Measurements from ENCODE around the gene KRCC1.
"Not testable (repeated sequence)": the region's sequence is repeated elsewhere in the genome, so short reads cannot be mapped to it uniquely, and the experiment has no call there.

Gene KRCC1

DNA sequence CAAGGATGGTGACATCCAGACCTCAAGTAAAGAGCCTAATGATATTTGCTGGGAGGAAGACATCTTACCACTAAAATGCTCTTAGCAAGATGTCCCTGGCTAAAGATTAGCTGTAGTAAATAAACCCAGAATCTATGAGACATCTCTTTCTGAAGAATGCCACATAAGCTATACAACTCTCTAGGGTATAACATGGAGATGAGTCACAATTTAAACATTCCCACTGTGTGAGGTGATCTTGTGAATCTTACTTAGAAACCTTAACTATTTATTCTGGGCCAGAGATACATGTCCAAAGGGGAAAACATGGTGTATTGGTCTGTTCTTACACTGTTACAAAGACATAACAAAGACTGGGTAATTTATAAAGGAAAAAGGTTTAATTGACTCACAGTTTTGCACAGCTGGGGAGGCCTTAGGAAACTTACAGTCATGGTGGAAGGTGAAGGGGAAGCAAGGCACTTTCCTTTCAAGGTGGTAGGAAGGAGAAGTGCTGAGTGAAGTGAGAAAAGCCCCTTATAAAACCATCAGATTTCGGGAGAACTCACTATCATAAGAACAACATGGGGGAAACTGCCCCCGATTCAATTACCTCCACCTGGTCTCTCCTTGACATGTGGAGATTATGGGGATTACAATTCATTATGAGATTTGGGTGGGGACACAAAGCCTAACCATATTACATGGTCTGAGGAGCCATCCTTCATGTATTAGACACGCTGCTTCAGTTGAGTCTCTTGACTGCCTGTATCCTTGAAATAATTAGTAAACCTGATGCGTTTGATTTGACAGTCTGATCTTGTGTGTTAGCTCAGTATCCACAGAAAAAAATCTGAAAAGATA is 17.1 kb downstream of the KRCC1 start:
- no peak for DNase-seq

DNA sequence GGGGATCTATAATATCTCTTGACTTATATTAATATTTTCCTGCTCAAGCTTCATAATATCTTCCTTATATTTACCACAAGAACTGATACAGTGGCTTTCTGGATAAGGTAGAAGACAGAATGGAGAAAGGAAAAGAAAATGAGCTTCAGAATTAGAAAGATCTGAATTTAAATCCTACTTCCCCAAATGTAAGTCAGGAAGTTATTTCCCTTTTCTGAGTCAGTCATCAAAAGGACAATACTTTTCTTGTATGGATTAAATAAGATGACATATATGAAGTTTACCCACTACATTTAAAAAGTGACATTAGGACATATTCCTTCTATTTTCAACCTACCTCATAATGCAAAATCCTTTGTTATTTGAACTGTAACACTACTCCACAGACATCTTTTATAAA is 19.0 kb downstream of the KRCC1 start:
- no peak for DNase-seq

DNA sequence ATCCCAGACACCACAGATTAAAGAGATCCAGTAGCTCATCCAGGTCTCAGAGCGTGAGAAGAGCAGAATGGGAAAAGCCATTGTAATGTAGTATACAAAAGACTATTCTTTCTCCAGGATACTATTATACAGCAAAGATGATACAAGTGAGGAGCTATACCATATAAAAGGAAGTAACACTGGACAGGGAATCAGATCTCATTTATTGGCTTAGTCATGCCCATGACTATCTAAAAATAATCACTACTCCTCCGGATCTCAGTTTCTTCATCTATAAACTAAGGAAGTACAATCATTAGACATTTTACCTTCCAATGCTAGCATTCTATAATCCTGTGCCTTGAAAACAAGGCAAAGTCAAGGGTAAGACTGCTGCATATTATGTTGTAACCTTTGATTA is 19.4 kb downstream of the KRCC1 start:
- no peak for DNase-seq

DNA sequence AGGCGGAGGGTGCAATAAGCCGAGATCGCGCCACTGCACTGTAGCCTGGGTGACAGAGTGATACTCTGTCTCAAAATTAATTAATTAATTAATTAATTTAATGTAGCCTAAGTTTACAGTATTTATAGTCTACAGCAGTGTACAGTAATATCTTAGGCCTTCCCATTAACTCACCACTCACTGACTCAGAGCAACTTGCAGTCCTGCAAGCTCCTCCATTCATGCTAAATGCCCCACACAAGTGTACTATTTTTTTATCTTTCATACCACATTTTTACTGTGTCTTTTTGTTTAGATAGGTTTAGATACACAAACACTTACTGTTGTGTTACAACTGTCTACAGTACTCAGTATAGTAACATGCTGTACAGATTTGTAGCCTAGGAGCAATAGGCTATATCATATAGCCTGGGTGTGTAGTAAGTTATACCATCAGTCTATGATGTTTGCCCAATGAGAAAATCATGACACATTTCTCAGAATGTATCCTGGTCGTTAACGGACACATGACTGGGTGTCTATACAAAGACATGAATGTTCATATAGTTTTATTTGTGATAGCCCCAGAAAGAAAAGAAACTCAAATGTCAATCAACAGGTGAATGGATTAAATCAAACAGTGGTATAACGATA is 23.4 kb downstream of the KRCC1 start:
- no peak for DNase-seq

DNA sequence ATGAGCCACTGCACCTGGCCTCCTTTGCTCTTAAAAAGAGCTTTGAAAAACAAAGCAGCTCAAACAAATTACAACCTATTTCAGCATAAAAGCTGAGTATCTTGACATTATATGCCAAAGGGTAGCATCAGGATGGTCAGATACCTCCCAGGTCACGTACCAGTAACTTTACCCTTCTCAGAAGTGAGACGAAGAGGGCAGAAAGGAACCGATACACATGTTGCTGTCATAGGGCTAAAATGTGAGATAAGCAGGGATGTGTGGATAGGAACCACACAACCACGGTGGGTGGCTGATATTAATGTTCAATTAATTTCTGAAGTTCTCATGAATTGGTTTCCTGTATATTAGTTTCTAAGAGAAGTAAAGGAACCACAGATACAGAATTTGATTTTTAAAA is 26.7 kb downstream of the KRCC1 start:
- DNase-seq: no peak

DNA sequence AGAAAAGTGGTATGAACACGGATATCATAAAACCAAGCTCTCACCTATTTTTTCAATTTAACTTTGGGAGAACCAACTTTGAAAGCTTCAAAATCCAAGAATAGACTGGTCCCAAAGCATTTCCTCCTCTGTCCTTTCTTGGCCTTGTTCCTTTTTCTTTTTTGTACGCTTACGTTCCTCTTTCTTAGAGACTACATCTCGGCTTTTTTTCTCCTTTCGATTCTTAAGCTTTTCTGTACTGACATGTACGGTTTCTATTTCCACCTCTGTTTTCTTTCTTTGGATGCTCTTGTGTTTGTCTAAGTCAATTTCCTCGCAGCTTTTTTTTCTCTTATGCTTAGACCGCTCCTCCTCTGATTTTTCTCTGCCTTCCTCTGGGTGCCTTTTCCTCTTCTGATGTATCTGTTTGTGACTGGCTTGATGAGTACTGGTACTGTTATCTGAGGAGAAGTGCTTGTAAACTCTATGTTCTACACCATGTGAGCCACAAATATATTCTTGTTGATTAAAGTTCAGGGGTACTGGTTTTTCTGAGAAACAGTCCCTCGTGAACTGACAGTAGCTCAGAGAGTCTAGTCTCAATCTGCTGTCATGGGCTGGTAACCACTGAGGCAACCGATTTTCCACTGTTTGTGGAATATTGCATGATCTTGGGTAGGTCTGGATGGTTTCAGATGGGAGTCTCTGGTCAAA is 27.7 kb downstream of the KRCC1 start:
- DNase-seq: no peak

DNA sequence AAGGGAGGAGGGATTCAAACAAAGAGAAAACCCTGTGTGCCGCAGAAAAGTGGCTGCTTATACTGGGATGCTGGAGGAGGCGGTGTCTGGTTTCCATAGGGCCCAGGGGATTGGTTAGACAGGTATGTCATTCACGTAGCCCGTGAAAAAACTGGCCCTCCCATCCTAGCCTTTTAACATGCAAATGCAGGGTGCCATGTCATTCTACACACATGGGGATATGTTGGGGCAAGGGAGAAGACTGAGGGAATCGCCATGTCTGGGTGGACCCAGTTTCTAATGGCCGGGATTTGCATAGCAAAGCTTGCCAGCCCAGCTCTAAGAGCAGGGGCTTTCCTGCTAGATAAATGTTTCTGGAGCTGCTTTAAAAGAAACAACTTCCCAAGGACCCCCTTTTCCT is 31.1 kb downstream of the KRCC1 start:
- DNase-seq: no peak

DNA sequence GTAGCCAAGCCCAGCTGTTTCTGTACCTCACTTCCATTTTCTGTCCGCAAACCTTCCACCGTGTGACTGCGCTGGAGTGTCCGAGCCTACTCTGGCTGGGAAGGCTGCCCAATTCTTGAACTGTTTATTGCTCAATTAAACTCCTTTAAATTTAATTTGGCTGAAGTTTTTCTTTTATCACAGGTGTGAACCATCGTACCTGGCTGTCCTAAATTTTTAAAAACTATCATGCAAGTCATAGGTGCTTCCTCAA is 33.0 kb downstream of the KRCC1 start:
- no peak for DNase-seq

DNA sequence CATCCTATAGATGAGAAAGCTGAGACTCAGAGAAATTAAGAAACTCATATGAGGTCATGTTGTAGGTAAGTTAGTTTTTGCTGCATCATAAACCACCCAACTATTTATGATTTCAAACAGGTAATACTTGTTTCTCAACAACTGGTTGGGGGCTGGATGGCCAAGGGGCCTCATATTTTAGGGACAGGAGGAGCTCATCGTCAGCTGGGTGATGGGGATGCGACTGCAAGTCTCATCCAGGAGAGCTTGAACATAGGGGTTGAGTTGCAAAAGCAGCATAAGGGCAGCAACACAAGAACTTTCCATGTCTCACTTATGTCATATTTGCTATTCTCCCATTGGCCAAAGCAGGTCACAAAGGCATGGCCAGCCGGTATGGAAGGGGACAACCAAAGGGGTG is 35.6 kb downstream of the KRCC1 start:
- DNase-seq: no peak

DNA sequence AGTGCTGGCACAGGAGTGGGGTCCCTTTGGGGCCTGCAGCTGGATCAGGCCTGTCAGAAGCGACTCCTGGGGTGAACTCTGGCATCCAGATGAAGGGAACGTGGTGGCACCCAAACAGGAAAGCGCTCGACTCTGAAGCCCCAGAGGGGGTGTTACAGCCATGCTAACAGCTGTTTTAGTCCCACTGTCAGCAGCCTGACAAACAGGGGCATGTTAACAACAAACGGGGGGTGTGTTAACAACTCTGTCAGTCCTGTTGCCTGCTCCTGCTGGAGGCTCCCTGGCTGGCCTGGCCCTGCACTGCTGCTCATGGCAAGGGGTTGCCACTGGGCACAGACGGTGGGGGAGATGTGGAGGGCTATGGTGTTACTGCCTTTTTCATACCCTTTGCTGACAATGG is 36.7 kb downstream of the KRCC1 start:
- no peak for DNase-seq

DNA sequence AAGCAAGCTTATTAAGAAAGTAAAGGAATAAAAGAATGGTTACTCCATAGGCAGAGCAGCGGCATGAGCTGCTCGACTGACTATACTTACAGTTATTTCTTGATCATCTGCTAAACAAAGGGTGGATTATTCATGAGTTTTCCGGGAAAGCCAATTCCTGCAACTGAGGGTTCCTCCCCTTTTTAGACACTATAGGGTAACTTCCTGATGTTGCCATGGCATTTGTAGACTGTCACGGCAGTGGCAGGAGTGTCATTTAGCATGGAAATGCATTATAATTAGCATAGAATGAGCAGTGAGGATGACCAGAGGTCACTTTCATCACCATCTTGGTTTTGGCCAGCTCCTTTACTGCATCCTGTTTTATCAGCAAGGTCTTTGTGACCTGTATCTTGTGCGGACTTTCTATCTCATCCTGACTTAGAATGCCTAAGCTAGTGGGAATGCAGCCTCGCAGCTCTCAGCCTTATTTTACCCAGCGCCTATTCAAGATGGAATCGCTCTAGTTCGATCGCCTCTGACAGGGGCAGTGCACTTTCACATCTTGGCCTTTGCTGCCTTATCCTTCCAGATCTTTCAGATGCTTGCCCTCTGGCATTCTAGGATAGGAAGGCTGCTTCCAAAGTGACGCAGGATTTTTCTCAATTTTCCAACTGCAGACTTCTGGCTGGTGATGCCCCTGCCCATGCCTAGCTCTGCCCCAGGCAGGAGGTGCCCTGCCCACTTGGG is 37.3 kb downstream of the KRCC1 start:
- not testable (repeated sequence) for DNase-seq

DNA sequence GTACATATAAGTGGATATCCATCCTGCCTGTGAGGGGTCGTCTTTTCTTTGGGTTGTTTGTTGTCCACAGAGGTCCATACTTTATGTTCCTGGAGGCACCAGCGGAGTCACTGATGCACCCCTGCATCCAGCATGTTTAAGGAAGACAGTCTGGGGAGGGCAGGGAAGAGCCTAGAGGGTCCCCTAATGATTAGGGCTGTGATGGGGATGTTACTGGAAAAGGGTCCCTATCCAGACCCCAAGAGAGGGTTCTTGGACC is 37.9 kb downstream of the KRCC1 start:
- not testable (repeated sequence) for DNase-seq

DNA sequence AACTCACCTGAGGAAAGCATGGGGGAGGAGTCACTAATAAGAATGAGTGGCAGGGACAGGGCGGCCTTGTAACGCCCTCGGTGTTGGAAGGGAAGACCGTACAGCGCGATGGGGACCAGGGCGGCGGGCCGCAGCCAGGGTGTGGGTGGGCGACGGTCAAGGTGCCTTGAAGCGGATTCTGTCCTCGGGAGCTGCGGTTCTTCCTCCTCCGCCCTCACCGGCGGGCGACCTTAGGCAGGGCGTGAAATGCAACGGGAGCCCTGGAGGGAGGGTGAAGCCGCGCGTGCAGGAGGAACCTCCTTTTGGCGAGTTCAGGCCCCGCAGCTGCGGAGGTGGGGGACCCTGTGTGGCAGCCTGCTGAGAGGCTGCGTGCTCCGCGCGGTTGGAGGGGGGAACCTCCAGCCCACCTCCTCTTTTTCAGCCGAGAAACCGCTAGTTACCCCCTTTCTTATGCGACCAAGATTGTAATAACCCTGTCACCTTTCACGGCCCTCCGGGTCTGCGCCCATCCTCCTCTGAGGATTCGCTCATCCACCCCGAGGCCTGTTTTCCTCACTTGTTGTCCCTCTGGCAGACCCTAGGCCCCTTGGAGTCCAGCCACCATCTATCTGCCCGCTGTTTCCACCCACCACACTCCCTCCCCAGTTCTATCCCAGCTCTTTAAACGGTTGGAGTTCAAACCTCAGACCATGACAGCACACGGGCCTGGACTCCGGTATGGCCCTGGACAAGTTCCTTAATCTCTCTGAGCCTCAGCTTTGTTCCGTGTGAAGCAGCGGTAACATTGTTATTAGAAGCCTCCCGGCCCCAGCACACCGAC is 38.4 kb downstream of the KRCC1 start:
- no peak for DNase-seq

DNA sequence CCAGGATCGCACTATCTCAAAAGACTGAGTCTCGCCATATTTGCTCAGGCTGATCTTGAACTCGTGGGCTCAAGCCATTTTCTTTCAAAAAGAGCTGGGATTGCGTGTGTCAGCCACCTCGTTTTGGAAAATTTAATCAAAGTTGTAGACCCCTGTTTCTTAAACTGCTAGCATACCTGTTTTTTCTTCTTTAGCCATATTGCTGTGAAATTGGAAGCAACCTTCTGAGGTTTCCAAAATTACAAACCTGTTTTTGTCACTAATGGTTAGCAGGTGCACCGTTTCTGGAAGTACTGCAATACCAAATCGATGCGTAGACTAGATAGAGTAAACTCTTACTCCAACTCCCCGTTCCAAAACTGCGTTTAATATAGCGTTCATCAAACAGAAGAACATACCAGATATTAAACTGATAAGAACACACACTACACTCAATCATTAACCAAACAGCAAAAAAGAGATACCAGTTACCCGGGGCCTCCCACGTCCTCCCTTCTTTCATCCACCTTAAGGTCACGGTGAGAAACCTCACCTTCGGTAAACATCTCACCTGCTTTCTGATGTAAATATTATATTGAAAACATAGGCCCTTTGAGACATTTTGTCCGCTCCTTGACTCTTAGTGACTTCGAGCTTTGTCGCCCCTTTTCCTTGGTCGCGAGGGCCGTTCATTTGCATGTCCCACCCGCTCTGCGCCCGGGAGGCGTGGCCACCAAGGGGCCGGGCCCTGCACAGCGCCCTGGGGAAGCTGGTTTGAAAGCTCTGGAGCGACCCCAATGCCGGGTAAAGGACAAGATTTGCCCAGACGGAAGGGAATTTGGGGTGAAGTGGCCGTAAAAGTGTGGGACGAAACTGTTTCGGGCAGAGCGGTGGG is 39.3 kb downstream of the KRCC1 start, which contains the start of gene RNU2-63P:
Gene RNU2-63P (minus strand): TSS at position 462 of the 874 bp plus-strand sequence.
- peak; percentile 79 for DNase-seq

DNA sequence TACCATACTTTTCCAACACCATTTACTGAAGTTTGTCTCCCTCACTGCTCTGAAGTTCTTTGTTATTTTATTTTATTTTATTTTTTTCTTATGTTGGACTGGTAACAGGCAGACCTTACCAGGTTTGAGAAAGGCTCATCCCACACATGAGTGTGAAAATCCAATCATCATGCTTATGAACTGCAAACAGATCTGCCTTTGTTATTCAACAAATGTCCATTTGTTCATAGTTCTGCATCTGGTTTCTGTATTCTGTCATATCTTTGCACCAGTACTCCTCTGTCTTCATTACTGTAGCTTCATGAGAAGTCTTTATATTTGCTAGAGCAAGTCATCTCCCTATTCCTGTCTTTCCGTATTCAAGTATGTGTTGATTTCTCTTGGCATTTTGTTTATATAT is 44.6 kb downstream of the KRCC1 start:
- no peak for DNase-seq

DNA sequence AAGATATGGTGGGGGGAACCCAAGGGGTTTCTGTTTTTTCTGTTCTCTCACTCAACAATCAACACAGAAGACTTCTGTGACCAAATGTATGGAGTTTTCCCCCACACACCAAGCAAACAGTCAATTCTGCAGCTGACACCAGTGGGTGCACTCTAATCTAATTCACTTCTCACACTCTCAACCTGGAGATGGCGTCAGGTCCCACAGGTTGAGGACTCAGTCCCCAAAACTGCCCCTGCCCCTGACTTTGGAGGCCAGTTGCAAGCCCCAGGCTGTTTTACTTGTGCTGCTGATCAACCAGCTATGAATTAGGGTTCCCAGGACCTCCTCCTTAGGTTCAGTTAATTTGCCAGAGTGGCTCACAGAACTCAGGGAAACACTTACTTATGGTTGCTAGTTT is 45.4 kb downstream of the KRCC1 start:
- no peak for DNase-seq

DNA sequence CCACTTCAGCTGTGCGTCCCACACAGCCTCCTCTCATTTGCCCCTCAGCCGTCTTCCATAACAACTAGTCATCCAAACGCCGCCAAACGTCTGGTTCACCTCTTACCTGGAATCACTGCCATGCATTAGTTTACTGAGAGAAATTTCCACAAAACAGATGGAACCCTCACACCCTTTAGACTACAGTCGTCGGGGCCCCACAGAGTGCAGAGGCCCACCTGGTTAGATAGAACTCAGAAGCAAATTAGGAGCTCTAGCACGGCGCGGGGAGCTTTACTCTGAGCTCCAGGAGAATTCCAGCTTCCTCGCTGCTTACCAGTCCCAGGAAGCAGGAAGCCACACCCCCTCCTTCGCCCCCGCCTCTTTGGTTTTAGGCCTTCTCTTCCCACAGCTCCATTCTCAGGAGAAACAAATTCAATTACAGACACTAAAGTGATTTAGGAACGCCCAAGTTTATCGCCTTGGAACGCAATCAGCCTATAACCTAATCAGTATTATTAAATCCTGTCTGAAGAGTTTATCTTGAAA is 48.6 kb downstream of the KRCC1 start:
- no peak for DNase-seq

DNA sequence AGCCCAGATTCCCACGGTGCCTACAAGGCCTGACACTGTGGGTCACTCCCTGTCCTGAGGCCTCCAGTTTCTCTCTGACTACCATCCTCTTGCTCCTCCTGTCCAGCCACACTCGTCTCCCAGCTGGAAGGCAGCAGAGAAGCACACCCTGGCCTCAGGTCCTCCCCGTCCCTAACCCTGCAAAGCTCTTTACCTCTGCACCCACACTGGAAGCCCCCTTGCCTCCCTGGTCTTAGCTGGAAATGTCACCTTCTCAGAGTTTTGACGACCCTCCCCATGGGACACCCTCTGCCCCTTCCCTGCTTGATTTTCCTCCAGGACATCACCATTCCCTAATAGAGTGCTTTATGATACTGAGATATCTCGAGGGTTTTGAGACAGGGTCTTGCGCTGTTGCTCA is 49.8 kb downstream of the KRCC1 start:
- DNase-seq: no peak

DNA sequence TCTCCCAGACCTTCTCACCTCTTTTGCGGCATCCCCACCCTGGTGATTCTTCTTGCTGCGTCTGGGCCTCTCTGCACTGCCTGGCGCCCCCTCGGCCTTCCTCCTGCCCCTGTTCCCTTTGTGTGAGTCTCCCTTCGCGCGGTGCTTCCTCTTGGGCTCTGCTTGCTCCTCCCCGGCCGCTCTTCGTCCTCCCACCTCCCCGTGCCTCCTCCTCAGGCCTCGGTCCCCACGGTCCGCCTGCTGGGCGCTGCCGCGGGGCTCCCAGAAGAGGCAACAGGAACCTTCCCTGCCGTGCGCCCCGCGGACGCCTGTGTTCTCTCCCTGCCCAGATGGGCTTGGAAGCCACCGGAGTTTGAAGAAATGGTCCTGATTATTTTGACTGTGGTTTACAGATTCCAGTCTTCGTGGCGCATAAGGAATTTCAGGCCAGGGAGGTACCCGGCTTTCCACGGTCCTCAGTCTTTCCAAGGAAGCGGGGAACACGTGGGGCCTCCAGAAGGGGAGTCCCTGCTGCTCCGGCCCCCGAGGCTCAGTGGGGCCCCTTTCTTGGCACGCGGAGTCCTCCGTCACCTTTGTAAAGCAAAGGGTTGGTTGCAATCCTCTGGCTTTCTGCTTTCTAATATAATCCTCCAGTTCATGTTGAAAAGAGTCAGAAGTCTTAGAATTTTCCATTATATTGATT is 52.4 kb downstream of the KRCC1 start:
- no peak for DNase-seq

DNA sequence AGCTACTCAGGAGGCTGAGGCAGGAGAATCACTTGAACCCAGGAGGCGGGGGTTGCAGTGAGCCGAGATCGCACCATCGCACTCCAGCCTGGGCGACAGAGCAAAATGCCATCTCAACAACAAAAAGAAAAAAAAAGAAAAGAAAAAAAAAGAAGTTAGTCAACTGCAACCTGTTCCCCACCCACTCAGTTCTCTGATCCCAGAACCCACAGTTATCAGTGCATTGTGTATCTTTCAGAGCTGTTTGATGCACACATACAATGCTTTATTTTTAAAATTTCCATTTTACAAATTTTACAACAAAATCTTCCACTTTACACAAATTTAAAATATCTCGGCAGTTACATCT is 53.2 kb downstream of the KRCC1 start:
- DNase-seq: no peak

DNA sequence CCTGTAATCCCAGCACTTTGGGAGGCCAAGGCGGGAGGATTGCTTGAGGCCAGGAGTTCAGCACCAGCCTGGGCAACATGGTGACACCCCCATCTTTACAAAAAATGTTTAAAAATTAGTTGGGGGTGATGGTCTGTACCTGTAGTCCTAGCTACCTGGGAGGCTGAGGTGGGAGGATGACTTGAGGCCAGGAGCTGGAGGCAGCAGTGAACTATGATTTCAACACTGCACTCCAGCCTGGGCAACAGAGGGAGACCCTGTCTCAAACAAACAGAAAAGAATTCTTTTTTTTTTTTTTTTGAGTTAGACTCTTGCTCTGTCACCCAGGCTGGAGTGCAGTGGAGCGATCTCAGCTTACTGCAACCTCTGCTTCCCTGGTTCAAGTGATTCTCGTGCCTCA is 55.1 kb downstream of the KRCC1 start:
- DNase-seq: not testable (repeated sequence)

Data from CD4-positive, alpha-beta T cell treated with Interleukin-6 for 4 hours (primary cell).